Epithelial cell of proximal tubule (primary cell): Measurements from ENCODE around the gene DTX3. TPM values are rescaled to one million over a fixed set of nuclear protein-coding genes. Genes with fewer than 3 reads are reported as not detected.
"Not testable (repeated sequence)": the region's sequence is repeated elsewhere in the genome, so short reads cannot be mapped to it uniquely, and the experiment has no call there.

ENCODE experiments used
- DNase-seq: peaks from one replicate; pipeline ENCODE4 v3.0.0-alpha.2; 2011; ENCODE audit warnings: low read depth
- H3K4me3 ChIP-seq: 2 replicates; pipeline ENCODE4 v1.5.1; 2011; ENCODE audit warnings: low read depth, mild to moderate bottlenecking, low read length
- CTCF ChIP-seq: conservative IDR thresholded peaks from 2 replicates; pipeline ENCODE4 v1.5.1; 2012; ENCODE audit warnings: low read depth, mild to moderate bottlenecking, low read length
- total RNA-seq: library from RNA; depleted of rRNA; stranded (reverse); fragments of >200 nt; gene quantifications from 2 replicates; pipeline ENCODE4 v1.2.3, GENCODE V29; 2015

DTX3 gene
- 8.0 and 8.1 TPM in 2 replicates for total RNA-seq

GRCh38 chr12:57604454-57604991 is at the start of gene DTX3:
DTX3 (plus strand) TSS chr12:57604824; CDS start chr12:57606518, 1,694 bp downstream.
- peak within 1 kb of the TSS; percentile 83 for H3K4me3 ChIP-seq
- no peak for DNase-seq
- TF ChIP-seq CTCF, result peak; percentile 8

- DNase-seq, result no peak
- TF ChIP-seq CTCF, result no peak
- no peak overlapping the region for H3K4me3 ChIP-seq
These were observed 49.7 kb upstream of the DTX3 start for GRCh38 chr12:57554897-57555296.

GRCh38 chr12:57558864-57559263 is 45.8 kb upstream of the DTX3 start:
- TF ChIP-seq CTCF, result no peak
- H3K4me3 ChIP-seq, result no peak overlapping the region
- DNase-seq, result no peak

- no peak for TF ChIP-seq CTCF
- H3K4me3 ChIP-seq, result no peak overlapping the region
- DNase-seq, result no peak
These were observed 44.1 kb upstream of the DTX3 start for GRCh38 chr12:57560516-57560915.

GRCh38 chr12:57561117-57561516 is 43.5 kb upstream of the DTX3 start:
- not testable (repeated sequence) for H3K4me3 ChIP-seq

GRCh38 chr12:57563358-57563757 is 41.3 kb upstream of the DTX3 start:
- DNase-seq, result no peak
- no peak overlapping the region for H3K4me3 ChIP-seq
- TF ChIP-seq CTCF, result no peak

More at GRCh38 chr12:57561117-57561516, 43.5 kb upstream of the DTX3 start:
- not testable (repeated sequence) for DNase-seq

GRCh38 chr12:57564178-57564740 is 40.4 kb upstream of the DTX3 start:
- TF ChIP-seq CTCF, result no peak
- DNase-seq, result no peak
- no peak overlapping the region for H3K4me3 ChIP-seq
